GM13976 (cell line): Measurements from ENCODE around the gene MT1F.

Experiments used
- DNase-seq: peaks from one replicate; pipeline ENCODE4 v3.0.0; 2012; ENCODE audit warnings: low spot score
- CTCF ChIP-seq: IDR thresholded peaks from 2 replicates; pipeline ENCODE4 v1.5.1; 2012; ENCODE audit warnings: borderline replicate concordance, mild to moderate bottlenecking; ENCODE audit not compliant: insufficient read depth; ENCODE audit errors: extremely low read depth, missing control alignments, control extremely low read depth
- in situ Hi-C: fragments of 300-500 bp; cut with MboI; formaldehyde crosslinking; loops from one replicate; pipeline ENCODE4 v1.12.0; 2022; ENCODE audit warnings: low sequenced_read_pairs, mixed read lengths, inconsistent platforms; ENCODE audit not compliant: unreplicated experiment

The MT1F gene

GRCh38 chr16:56626685-56627084 is 31.1 kb upstream of the MT1F start:
- in situ Hi-C loops = no loop called here
- TF ChIP-seq CTCF = no peak
- no peak for DNase-seq

GRCh38 chr16:56628486-56629350 is 29.0 kb upstream of the MT1F start:
- in situ Hi-C loops = no loop called here
- DNase-seq = no peak
- no peak for TF ChIP-seq CTCF

- in situ Hi-C loops = no loop called here
- no peak for DNase-seq
- no peak for TF ChIP-seq CTCF
These were observed 28.2 kb upstream of the MT1F start for GRCh38 chr16:56629531-56629930.

- in situ Hi-C loops = no loop called here
- TF ChIP-seq CTCF = no peak
- DNase-seq = peak; percentile 76
These were observed 27.6 kb upstream of the MT1F start for GRCh38 chr16:56630134-56630533.

GRCh38 chr16:56631197-56631596 is 26.6 kb upstream of the MT1F start:
- DNase-seq = no peak
- in situ Hi-C loops = no loop called here
- TF ChIP-seq CTCF = no peak

GRCh38 chr16:56631832-56632155 is 26.0 kb upstream of the MT1F start:
- no peak for DNase-seq
- TF ChIP-seq CTCF = no peak
- in situ Hi-C loops = no loop called here
